Panc1 (cell line): ENCODE results near the gene NCOA3.

Source experiments
- POLR2AphosphoS5 ChIP-seq: IDR thresholded peaks from 2 replicates; pipeline ENCODE4 v1.6.1; 2012; ENCODE audit warnings: mild to moderate bottlenecking, low read depth, low read length, moderate library complexity
- SIN3A ChIP-seq: IDR thresholded peaks from 2 replicates; pipeline ENCODE4 v1.6.1; 2012; ENCODE audit warnings: low read depth, mild to moderate bottlenecking, low read length, moderate library complexity, borderline replicate concordance; ENCODE audit not compliant: insufficient read depth
- TCF7L2 ChIP-seq: IDR thresholded peaks from 2 replicates; pipeline ENCODE4 v1.6.1; 2011; ENCODE audit warnings: mild to moderate bottlenecking, low read depth, low read length, inconsistent platforms
- TF ChIP-seq, protein P1 (sequence below): fragments of 450-650 bp; IDR thresholded peaks from 2 replicates; pipeline ENCODE4 v1.5.1; 2017; ENCODE audit warnings: mild to moderate bottlenecking
- TF ChIP-seq, protein P2 (sequence below), 2 experiments: IDR thresholded peaks; 2 replicates each; pipeline ENCODE4 v1.6.1; 2011 to 2012; ENCODE audit warnings: low read depth in 2 of 2, control low read depth in 1 of 2, low read length in 1 of 2, mild to moderate bottlenecking in 1 of 2, moderate library complexity in 1 of 2; ENCODE audit not compliant: insufficient read depth in 1 of 2

DNA sequence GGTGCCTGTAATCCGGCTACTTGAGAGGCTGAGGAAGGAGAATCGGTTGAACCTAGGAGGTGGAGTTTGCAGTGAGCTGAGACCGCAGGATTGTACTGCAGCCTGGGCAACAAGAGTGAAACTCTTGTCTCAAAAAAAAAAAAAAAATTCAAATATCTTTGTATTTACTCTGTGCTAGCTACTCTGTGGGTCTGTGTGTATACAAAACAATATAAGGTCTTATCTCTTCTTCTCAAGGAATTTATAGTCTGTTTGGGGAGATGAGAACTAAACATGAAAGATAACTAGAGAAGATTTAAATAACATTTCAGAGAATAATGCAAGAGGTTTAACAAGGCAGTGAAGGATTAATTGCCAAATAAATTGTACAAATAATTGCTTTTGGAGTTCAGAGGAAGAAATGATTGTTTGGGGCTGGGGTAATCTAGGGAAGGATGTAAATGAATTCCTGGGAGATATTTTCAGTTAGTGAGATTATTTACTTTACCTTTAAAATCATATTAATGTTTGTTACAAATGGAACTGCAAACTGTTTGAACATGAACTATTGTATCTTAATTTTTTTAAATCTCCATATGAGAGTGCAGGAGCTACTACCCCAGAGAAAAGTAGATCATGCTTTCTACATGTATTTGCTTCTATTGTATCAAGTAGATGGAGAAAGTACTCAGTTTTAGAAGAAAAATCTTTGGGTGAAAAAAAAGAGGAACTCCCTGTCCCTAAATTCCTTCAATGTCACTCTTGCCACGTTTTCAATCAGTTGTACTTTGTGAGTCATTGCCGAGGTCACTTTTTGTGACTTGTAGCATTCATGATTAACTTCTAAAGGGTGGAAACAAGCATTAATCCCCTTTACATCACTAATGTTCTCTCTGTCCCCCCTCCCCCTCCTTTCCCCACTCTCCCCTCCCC, 39.0 kb downstream of the NCOA3 start:
- TF ChIP-seq, protein P1, sequence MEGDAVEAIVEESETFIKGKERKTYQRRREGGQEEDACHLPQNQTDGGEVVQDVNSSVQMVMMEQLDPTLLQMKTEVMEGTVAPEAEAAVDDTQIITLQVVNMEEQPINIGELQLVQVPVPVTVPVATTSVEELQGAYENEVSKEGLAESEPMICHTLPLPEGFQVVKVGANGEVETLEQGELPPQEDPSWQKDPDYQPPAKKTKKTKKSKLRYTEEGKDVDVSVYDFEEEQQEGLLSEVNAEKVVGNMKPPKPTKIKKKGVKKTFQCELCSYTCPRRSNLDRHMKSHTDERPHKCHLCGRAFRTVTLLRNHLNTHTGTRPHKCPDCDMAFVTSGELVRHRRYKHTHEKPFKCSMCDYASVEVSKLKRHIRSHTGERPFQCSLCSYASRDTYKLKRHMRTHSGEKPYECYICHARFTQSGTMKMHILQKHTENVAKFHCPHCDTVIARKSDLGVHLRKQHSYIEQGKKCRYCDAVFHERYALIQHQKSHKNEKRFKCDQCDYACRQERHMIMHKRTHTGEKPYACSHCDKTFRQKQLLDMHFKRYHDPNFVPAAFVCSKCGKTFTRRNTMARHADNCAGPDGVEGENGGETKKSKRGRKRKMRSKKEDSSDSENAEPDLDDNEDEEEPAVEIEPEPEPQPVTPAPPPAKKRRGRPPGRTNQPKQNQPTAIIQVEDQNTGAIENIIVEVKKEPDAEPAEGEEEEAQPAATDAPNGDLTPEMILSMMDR: no peak
- TF ChIP-seq POLR2AphosphoS5 (no peak), SIN3A (no peak), TCF7L2 (no peak)
- TF ChIP-seq, protein P2, sequence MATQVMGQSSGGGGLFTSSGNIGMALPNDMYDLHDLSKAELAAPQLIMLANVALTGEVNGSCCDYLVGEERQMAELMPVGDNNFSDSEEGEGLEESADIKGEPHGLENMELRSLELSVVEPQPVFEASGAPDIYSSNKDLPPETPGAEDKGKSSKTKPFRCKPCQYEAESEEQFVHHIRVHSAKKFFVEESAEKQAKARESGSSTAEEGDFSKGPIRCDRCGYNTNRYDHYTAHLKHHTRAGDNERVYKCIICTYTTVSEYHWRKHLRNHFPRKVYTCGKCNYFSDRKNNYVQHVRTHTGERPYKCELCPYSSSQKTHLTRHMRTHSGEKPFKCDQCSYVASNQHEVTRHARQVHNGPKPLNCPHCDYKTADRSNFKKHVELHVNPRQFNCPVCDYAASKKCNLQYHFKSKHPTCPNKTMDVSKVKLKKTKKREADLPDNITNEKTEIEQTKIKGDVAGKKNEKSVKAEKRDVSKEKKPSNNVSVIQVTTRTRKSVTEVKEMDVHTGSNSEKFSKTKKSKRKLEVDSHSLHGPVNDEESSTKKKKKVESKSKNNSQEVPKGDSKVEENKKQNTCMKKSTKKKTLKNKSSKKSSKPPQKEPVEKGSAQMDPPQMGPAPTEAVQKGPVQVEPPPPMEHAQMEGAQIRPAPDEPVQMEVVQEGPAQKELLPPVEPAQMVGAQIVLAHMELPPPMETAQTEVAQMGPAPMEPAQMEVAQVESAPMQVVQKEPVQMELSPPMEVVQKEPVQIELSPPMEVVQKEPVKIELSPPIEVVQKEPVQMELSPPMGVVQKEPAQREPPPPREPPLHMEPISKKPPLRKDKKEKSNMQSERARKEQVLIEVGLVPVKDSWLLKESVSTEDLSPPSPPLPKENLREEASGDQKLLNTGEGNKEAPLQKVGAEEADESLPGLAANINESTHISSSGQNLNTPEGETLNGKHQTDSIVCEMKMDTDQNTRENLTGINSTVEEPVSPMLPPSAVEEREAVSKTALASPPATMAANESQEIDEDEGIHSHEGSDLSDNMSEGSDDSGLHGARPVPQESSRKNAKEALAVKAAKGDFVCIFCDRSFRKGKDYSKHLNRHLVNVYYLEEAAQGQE (IDR thresholded peaks at IDR 0.05; ENCODE audit: insufficient read depth in 1 of 2, low read depth in 2 of 2, low read length in 1 of 2): no peak
